OCI-LY3 (cell line): ENCODE results near the gene AFAP1.

Experiments
- EZH2phosphoT487 ChIP-seq: fragments of 200-600 bp; shearing (Covaris generic); IDR thresholded peaks from 2 replicates; pipeline ENCODE4 v1.6.1; 2018; ENCODE audit warnings: antibody characterized with exemption, mixed run types, low read depth
- TF ChIP-seq, protein P1 (sequence below): fragments of 200-600, 300-600 bp; sonication (generic); IDR thresholded peaks from 2 replicates; pipeline ENCODE4 v1.5.1; 2014; ENCODE audit warnings: antibody characterized with exemption, low read length, low read depth

DNA sequence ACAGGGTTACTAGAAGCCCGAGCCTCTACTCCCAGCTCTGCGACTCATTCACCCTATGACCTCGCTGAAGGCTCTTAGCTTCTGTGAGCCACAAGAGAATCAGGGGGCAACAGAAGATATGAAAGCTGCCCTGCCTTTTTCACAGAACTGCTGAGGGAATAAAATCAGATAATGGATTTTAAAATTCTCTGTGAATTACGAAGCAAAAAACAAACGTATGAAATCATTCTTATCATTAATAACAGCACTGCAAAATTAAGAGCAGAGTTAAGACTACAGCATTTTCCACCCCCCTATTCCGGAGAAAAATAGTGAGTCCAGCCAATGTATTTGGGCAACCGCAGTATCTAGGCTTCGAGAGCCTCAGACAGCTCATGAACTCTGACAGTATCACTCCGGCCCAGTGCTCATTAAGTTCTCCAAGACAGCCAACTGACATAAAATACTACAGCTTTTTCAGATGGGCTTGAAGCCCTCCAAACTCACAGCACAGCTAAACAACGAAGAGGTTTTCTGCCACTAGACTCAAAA, 33.4 kb downstream of the AFAP1 start:
- TF ChIP-seq, protein P1, sequence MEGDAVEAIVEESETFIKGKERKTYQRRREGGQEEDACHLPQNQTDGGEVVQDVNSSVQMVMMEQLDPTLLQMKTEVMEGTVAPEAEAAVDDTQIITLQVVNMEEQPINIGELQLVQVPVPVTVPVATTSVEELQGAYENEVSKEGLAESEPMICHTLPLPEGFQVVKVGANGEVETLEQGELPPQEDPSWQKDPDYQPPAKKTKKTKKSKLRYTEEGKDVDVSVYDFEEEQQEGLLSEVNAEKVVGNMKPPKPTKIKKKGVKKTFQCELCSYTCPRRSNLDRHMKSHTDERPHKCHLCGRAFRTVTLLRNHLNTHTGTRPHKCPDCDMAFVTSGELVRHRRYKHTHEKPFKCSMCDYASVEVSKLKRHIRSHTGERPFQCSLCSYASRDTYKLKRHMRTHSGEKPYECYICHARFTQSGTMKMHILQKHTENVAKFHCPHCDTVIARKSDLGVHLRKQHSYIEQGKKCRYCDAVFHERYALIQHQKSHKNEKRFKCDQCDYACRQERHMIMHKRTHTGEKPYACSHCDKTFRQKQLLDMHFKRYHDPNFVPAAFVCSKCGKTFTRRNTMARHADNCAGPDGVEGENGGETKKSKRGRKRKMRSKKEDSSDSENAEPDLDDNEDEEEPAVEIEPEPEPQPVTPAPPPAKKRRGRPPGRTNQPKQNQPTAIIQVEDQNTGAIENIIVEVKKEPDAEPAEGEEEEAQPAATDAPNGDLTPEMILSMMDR, result no peak
- TF ChIP-seq EZH2phosphoT487, result no peak
